Mononuclear cell (primary cell): ENCODE data around the gene CACNA2D3. TPM values are rescaled to one million over a fixed set of nuclear protein-coding genes. Genes with fewer than 3 reads are reported as not detected.

ENCODE experiments used
- H3K27me3 ChIP-seq: 2 replicates; pipeline ENCODE4 v1.6.0; 2011; ENCODE audit warnings: low read length, control low read depth; ENCODE audit not compliant: insufficient read depth
- H3K4me1 ChIP-seq: 2 replicates; pipeline ENCODE4 v1.5.1; 2011; ENCODE audit warnings: mild to moderate bottlenecking, low read length, control low read depth; ENCODE audit not compliant: insufficient read depth
- H3K4me3 ChIP-seq: 2 replicates; pipeline ENCODE4 v1.5.1; 2011; ENCODE audit warnings: mild to moderate bottlenecking, low read length, moderate library complexity
- H3K9me3 ChIP-seq: 2 replicates; pipeline ENCODE4 v1.5.1; 2011; ENCODE audit warnings: low read depth, mild to moderate bottlenecking, control low read depth, low read length
- total RNA-seq: library from RNA; depleted of rRNA; stranded (reverse); fragments of >200 nt; gene quantifications from one replicate; pipeline ENCODE4 v1.2.3, GENCODE V29; 2012

CACNA2D3 gene
- total RNA-seq, 1 donor: 2.0 TPM

DNA sequence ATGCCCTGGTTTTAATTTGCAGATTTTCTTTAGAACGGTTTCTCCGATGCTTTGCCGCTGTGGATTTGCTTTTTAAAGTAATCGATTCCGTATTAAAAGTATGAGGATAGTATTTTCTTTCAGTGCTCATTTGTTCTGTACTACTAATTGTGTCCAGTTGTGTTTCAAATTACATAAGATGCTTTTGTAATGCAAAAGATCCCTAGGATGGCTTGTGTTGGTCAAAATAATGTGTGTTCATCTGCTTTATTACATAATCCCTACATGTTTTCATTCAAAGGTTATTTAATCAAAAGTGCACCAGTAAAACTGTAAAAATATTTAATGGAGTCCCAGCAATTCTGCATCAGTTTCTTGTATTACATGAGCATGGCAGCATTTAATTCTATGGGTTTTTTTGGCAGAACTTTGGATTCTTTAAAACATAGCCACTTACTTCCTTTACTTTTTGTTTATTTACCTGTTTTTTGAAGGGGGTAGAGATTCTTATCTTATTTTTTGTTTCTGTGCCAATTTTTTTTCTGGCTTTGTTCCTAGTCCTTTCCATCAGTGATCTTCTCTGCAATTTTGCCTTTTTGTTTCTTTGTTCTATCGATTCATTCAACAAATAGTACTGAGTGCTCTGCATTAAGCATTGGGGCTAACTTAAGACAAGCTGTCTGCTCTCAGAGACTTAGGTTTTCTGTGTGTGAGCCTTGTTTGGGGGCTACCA lies 452.7 kb downstream of the CACNA2D3 start:
- no peaks in the 10 kb centered on the region for H3K27me3 ChIP-seq
- H3K9me3 ChIP-seq: no peaks in the 10 kb centered on the region
- H3K4me1 ChIP-seq: no peaks in the 10 kb centered on the region
- no peak overlapping the region for H3K4me3 ChIP-seq

DNA sequence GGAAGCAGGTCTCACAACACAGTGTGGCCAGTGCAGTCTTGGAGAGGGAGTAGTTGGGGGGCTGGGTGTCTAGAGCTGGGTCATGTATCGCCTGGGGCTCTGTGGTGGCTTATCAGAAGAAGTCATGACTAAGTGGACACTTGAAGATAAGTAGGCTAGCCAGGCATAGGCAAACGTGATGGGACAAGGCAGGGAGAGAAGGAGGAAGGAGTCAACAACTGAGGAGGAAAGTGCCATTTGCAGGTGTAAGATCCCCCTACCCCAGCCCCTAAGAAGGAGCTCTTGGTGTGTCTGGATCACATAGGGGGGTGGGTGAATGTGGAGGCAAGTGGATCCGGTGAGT lies 453.2 kb downstream of the CACNA2D3 start:
- Histone ChIP-seq H3K4me1 (no peaks in the 10 kb centered on the region), H3K27me3 (no peaks in the 10 kb centered on the region), H3K4me3 (no peak overlapping the region), H3K9me3 (no peaks in the 10 kb centered on the region)

DNA sequence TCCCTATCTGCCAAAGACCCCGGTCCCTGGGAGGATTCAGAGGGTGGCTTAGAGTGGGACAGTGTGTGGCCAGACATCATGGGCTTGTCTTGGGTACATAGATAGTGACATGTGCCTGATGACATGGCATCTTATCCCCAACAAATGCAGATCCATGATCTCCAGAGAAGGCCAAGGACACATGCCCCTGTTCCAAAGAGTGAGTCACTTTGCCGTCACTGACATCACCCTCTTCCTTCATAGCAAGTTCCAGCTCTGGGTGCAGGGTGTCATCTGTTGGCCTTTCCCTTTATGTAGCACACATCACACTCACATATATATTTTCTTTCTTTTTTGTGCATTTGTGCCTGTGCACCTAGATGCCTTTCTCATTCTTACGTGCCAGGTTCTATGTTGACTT lies 455.0 kb downstream of the CACNA2D3 start:
- H3K4me3 ChIP-seq: no peak overlapping the region
- no peaks in the 10 kb centered on the region for H3K27me3 ChIP-seq
- no peaks in the 10 kb centered on the region for H3K4me1 ChIP-seq
- H3K9me3 ChIP-seq: no peaks in the 10 kb centered on the region

DNA sequence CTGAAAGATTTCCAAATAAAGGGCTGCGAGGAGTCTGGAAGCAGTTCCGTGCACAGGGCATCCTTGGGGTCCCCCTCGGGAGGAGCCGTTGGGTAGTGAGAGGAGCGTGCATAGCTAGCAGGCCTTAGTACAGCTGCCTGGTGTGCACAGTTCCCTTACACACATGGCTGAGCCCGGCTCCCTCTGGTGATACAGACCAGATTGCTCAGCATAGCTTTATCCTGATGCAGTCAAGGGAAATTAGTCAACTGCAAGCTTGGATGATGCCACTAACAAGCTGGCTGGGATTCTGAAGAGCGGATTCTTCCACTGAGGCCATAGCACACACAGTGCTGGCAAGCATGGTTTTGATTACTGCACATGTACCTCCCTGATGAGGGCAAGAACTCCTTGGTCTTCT lies 456.1 kb downstream of the CACNA2D3 start:
- Histone ChIP-seq H3K4me3 (no peak overlapping the region), H3K9me3 (no peaks in the 10 kb centered on the region), H3K27me3 (no peaks in the 10 kb centered on the region), H3K4me1 (no peaks in the 10 kb centered on the region)

DNA sequence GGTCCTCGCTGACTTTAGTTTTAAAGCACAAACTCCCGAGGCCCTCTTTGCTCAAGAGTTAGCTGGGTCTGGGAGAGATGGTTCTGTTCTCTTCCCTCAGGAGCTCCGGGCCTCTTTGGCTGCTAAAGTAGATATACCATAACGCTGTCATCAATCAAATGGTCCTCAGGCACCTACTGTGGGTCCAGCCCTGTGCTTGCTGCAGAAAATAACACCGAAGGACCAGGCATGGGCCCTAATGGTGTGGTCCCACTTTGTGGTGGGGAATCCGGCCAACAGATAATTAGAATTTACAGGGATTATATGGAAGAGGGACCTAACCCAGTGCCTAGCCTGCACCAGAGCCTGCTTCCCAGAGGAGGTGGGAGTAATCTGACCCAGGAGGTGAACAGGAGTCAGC lies 458.1 kb downstream of the CACNA2D3 start:
- Histone ChIP-seq H3K27me3 (no peaks in the 10 kb centered on the region), H3K4me3 (no peak overlapping the region), H3K4me1 (no peaks in the 10 kb centered on the region), H3K9me3 (no peaks in the 10 kb centered on the region)

DNA sequence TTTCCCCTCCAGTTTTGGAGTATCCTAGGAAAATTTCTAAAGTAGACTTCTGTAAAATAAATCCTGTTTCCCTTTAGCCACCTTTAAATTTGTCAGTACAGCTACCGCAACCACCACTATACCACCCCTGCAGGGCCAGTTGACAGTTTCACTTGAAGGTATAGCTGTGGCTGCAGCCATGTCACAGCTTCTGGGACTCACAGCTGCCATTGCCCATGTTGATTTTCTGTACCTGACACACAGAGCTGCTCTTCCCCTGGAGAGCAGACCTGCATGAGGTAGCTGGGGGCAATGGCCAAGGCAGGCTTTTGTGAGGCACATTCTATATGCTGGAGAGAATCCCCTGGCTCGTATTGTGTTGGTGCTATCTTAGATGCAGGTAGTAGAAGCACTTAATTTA lies 460.1 kb downstream of the CACNA2D3 start:
- Histone ChIP-seq H3K4me1 (no peaks in the 10 kb centered on the region), H3K4me3 (no peak overlapping the region), H3K27me3 (no peaks in the 10 kb centered on the region), H3K9me3 (no peaks in the 10 kb centered on the region)

DNA sequence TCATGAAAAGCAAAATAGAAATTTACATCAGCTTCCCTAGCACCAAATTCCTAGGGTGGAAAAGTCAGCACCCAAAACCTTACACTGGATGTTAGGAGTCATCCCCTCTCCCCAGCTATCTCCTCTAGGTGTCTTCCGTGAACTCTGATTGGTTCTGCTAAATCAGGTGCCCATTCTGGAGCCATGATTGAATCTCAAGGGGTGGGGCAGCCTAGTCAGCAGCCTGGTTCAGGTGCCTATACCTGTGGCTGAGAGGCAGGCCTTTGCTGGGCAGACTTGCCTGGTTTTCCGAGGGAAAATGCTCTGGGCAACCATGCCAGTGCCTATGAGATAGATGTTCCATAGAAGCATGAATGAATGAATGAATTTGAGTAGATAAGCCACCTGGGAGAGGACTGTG lies 468.8 kb downstream of the CACNA2D3 start:
- H3K9me3 ChIP-seq: no peaks in the 10 kb centered on the region

DNA sequence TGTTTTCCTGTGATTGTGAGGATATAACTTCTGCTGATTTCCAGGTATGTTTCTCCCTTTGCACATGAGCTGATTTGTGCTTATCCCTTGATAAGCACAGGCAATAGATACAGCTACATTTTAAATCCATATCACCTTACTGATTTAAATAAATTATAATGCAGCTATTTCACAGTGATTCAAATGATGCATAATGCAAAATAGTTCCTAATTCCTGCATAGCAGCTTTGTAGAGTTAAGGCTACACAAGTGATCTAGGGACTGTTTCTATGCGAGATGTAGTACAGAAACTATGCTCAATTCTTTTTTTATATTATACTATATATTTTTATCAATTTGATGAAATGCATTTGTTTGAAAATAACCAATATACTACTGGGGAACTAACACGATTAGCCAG lies 471.3 kb downstream of the CACNA2D3 start:
- Histone ChIP-seq H3K4me1 (no peaks in the 10 kb centered on the region), H3K4me3 (no peak overlapping the region), H3K9me3 (no peaks in the 10 kb centered on the region), H3K27me3 (no peaks in the 10 kb centered on the region)

More for the DNA sequence above, 468.8 kb downstream of the CACNA2D3 start:
- H3K4me3 ChIP-seq: no peak overlapping the region
- no peaks in the 10 kb centered on the region for H3K27me3 ChIP-seq
- no peaks in the 10 kb centered on the region for H3K4me1 ChIP-seq

DNA sequence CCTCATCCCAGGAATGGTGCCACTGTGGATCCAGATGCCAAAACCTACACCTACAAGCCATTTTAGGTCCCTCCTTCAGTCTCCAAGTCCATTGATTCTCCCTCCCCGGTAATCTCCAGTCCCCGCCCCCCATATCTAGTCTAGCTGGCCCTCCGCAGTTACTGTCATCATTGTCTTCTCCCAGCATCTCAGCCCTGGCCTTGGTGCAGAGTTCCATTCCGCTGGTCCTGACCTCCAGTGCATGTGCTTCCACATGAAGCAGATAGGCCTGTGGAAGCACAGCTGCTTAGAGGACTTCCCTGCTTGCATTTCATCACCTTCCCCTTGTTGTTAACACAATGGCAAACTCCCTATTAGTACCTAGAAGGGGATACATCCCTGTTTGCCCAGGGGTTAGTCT lies 473.7 kb downstream of the CACNA2D3 start:
- Histone ChIP-seq H3K4me1 (no peaks in the 10 kb centered on the region), H3K9me3 (no peaks in the 10 kb centered on the region), H3K4me3 (no peak overlapping the region), H3K27me3 (no peaks in the 10 kb centered on the region)

DNA sequence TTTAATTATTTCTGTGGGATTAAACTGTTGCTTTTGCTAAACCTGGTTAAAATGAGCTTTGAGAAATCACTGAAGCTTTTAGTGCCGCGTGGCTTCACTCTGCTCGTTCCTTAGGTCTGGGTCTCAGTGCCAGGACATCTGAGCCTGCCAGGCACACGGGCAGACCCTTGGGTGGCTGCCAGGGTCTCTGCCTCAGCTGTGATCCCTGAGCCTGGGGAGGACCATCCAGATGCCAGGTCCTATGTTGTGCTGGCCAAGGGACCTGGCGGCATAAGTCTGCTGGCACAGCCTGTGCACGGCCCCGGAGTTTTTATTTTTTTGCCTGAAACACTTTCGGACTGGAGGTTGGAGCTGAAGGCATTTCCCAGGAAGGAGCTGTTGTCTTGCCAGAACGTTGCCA lies 477.4 kb downstream of the CACNA2D3 start:
- H3K4me3 ChIP-seq: no peak overlapping the region

DNA sequence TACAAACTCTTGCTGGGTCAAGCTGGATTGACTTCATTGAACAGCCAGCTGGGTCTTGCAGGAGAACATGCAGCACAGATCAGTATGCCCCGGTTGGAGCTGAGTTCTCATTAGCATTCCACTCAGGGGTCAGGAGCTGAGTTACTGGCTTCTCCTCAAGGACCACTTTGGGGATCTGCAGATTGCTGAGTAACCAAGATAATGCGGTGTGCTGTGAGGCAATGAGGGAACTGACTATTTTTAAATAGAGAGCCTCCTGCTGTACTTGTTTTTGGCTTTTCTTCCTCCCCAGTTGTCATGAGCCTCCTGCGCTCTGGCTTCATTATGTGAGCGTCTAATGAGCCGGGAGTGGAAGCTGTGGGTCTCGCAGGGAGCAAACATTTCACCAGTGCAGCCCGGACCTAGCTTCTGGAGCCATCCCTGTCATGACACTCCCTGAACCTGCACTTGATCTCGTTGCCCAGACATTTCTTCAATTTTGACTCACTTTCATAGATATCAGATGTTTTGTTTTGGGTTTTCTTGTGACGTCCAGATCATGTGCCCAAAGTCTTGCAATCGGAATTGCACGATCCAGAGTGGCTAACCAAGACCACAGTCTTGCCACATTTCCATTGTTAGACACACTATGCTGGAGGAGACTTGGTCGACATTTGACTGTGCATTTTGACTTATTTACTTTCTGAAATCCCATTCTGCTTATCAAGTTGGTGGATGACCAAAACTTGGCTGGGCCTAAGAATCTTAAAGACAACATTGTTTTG lies 478.3 kb downstream of the CACNA2D3 start:
- Histone ChIP-seq H3K4me3 (no peak overlapping the region), H3K27me3 (no peaks in the 10 kb centered on the region), H3K4me1 (no peaks in the 10 kb centered on the region), H3K9me3 (no peaks in the 10 kb centered on the region)

More for the DNA sequence above, 477.4 kb downstream of the CACNA2D3 start:
- Histone ChIP-seq H3K9me3 (no peaks in the 10 kb centered on the region), H3K27me3 (no peaks in the 10 kb centered on the region), H3K4me1 (no peaks in the 10 kb centered on the region)

DNA sequence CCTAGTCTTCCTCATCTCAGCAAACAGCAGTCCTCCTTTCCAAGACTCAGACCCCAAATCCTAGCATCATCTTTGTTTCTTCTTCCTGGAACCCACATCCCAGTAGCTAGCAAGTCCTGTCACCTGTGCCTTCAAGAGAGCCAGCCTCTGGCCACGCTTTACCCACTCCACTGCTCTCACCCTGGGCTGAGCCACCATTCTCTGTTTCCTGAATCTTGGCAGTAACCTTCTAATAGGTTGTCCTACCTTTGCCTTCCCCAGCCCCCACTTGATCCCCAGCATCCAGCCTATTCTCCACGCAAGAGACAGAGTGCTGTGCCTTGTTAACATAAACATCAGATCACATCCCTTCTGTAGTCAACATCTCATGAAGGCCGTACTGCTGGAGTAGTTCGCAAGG lies 482.1 kb downstream of the CACNA2D3 start:
- no peak overlapping the region for H3K4me3 ChIP-seq
- no peaks in the 10 kb centered on the region for H3K4me1 ChIP-seq
- H3K27me3 ChIP-seq: no peaks in the 10 kb centered on the region
- H3K9me3 ChIP-seq: no peaks in the 10 kb centered on the region

DNA sequence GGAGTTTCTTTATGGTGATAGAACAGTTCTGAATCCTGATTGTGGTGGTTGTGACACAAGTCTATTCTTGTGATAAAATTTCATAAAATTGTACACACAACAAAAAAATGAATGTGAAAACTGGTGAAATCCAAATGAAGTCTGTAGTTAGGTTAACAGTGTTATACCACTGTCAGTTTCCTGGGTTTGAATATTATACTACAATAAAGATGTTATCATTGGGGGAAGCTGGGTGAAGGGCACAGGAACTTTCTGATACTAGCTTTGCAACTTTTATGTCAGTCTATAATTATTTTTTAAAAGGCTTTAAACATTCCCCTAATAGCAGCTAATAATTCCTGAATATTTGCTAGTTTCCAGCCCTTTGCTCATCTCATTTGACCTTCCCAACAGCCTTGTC lies 485.7 kb downstream of the CACNA2D3 start:
- H3K4me3 ChIP-seq: no peak overlapping the region
- no peaks in the 10 kb centered on the region for H3K27me3 ChIP-seq
- H3K9me3 ChIP-seq: no peaks in the 10 kb centered on the region
- H3K4me1 ChIP-seq: no peaks in the 10 kb centered on the region

DNA sequence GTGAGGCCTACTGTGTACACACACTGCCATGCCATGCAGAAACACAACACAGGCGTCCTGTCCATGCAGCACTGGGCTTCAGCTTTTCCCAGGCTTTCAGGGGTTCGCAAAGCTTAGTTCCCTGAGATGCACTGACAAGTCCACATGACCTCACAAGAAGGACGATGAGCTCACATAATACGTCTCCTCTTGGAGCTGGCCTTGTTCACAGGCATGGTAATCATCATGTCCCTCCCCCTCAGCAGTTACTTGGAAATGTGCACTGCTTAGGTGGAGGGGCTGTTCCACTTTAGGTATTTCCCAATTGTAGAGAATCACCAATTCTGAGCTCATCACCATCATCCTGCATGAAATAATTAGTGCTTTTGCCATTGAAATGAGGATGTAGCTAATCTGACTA lies 496.7 kb downstream of the CACNA2D3 start:
- Histone ChIP-seq H3K9me3 (no peaks in the 10 kb centered on the region), H3K27me3 (no peaks in the 10 kb centered on the region), H3K4me3 (no peak overlapping the region), H3K4me1 (no peaks in the 10 kb centered on the region)

DNA sequence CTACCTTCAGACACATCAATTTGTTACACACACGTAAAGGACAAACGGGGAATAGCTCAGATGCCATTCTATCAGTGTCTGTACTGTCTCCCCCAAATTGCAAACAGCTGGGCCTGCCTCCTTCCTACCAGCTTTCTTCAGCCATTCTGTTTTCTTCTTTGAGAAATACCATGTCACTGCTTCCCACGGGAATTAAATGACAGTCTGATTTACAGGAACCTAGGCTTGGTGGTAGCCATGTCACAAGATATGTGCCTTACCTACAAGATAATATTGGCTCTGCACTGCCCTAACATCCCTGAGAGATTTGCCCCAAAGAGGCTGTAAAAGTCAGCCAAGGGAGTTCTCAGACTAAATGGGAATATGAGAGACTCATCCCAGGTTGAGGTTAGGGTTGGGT lies 497.2 kb downstream of the CACNA2D3 start:
- Histone ChIP-seq H3K4me3 (no peak overlapping the region), H3K4me1 (no peaks in the 10 kb centered on the region), H3K27me3 (no peaks in the 10 kb centered on the region), H3K9me3 (no peaks in the 10 kb centered on the region)

DNA sequence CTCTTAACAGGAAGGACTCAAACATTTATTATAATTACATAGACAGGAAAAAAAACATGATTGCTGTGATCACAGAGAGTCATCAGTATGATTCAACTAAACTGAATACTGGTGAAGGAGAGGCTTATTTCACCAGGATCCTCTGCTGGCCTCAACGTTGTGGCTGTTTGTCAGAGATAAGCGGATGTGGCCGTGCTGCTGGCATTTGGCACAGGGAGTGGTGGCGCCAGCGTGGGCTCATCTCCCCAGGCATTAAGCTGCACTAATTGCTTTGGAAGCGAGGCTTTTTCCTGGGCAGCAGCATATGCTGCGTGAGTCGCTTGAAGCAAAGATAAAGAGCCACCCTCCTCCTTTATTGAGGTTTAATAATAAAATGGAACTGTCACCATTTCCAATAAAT lies 498.8 kb downstream of the CACNA2D3 start:
- Histone ChIP-seq H3K9me3 (no peaks in the 10 kb centered on the region), H3K4me1 (no peaks in the 10 kb centered on the region), H3K27me3 (no peaks in the 10 kb centered on the region), H3K4me3 (no peak overlapping the region)
